ENCODE results near the gene IL11RA. TPM values are rescaled to one million over a fixed set of nuclear protein-coding genes. Genes with fewer than 3 reads are reported as not detected.

IL11RA gene
- total and polyA plus RNA-seq, 9 of the 15 experiments (the other 6 are each of a cell fraction or from before 2014, with no cell fraction given): 0.11 to 5.8 (median 2.8) TPM

- Histone ChIP-seq H3K9me3 (replicated peaks; ENCODE audit: control insufficient read depth, insufficient read depth, low read depth, low read length) (no peaks in the 10 kb centered on the region), H2AFZ (ENCODE audit: low read depth, low read length) (no peak within 1 kb of the TSS), H3K27me3 (ENCODE audit: control insufficient read depth in 2 of 2, insufficient read depth in 2 of 2, low read length in 2 of 2) (peaks cover 3 to 6% of the 10 kb centered on the region in 2 experiments; a peak in 3 of 5 replicates), H4K20me1 (replicated peaks; ENCODE audit: control insufficient read depth, insufficient read depth, low read length) (no peaks in the 10 kb centered on the region), H3K36me3 (ENCODE audit: control insufficient read depth, insufficient read depth, low read length) (no peaks in the 10 kb centered on the region), H3K9me1 (ENCODE audit: control insufficient read depth, insufficient read depth, low read length) (no peaks in the 10 kb centered on the region), H3K4me3 (no peak within 1 kb of the TSS), H3K27ac (ENCODE audit: extremely low read depth, low read depth, low read length) (no peak within 1 kb of the TSS), H3K79me2 (ENCODE audit: control insufficient read depth, insufficient read depth, low read length) (no peaks in the 10 kb centered on the region), H3K4me2 (ENCODE audit: insufficient read depth, low read length) (no peak within 1 kb of the TSS), H3K4me1 (replicated peaks in 1 of 2; ENCODE audit: control insufficient read depth in 2 of 2, insufficient read depth in 2 of 2, low read length in 2 of 2) (no peaks in the 10 kb centered on the region; a peak in 1 of 5 replicates), H3K9ac (ENCODE audit: insufficient read depth in 1 of 2, low read depth in 2 of 2, low read length in 2 of 2) (no peak within 1 kb of the TSS)
- FAIRE-seq (no peak), DNase-seq (ENCODE audit: extremely low read depth in 1 of 4, low spot score in 3 of 4) (no peak), ATAC-seq (no peak)
- 0% methylated on average over 1 of the region's 2 CpGs for WGBS (ENCODE audit: insufficient coverage, low coverage, missing lambda C conversion rate)
- POLR2A ChIA-PET: interaction anchor here (1.1 to 1.2 kb wide), 2 partner anchors 8 to 27 kb away, joined by 3 read pairs; no protein-coding TSS in a partner anchor
- CTCF ChIA-PET (ENCODE audit: low intra/inter-chr PET ratio): no interaction called here
- in situ Hi-C loops (cut with MboI): no loop called here
- no TSS peak for BruUV-seq (replicated peaks)
- intact Hi-C loops (cut with micrococcal nuclease): no loop called here
- TF ChIP-seq SMARCA4 (IDR thresholded peaks at IDR 0.05): no peak
- no peak for TF ChIP-seq FOXK2 (conservative IDR thresholded peaks at IDR 0.05 in 1 of 2, IDR thresholded peaks at IDR 0.05 in 1 of 2; ENCODE audit: low read depth in 2 of 2)
- TF ChIP-seq ZBTB9 (CRISPR knock-in tag; IDR thresholded peaks at IDR 0.05): no peak
- no peak for TF ChIP-seq OTX1 (CRISPR knock-in tag; IDR thresholded peaks at IDR 0.05)
- no peak for TF ChIP-seq ZNF76 (CRISPR knock-in tag; IDR thresholded peaks at IDR 0.05; ENCODE audit: borderline replicate concordance)
- no peak for TF ChIP-seq HDAC2 (IDR thresholded peaks at IDR 0.05)
- TF ChIP-seq, protein P1, sequence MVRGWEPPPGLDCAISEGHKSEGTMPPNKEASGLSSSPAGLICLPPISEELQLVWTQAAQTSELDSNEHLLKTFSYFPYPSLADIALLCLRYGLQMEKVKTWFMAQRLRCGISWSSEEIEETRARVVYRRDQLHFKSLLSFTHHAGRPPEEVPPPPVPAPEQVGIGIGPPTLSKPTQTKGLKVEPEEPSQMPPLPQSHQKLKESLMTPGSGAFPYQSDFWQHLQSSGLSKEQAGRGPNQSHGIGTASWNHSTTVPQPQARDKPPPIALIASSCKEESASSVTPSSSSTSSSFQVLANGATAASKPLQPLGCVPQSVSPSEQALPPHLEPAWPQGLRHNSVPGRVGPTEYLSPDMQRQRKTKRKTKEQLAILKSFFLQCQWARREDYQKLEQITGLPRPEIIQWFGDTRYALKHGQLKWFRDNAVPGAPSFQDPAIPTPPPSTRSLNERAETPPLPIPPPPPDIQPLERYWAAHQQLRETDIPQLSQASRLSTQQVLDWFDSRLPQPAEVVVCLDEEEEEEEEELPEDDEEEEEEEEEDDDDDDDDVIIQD (CRISPR knock-in tag; IDR thresholded peaks at IDR 0.05): no peak
- TF ChIP-seq ZMIZ1 (IDR thresholded peaks at IDR 0.05; ENCODE audit: low read depth in 2 of 2, low read length in 2 of 2): no peak
- no peak for TF ChIP-seq ZNF507 (tag; conservative IDR thresholded peaks at IDR 0.05)
- TF ChIP-seq XRCC5 (IDR thresholded peaks at IDR 0.05; ENCODE audit: low read depth, low read length): no peak
- TF ChIP-seq RBFOX2 (IDR thresholded peaks at IDR 0.05; ENCODE audit: low read depth, low read length): no peak
- no peak for TF ChIP-seq RNF219 (CRISPR knock-in tag; IDR thresholded peaks at IDR 0.05)
- TF ChIP-seq ETV5 (CRISPR knock-in tag; IDR thresholded peaks at IDR 0.05; ENCODE audit: low read depth): no peak
These were observed 58.0 kb downstream of the IL11RA start, which contains the start of gene CCL21 for GRCh38 chr9:34710023-34710422. TSS of gene CCL21 (minus strand) at chr9:34710136. CDS start at chr9:34710066, 70 bp downstream.
